HG02642 (cell line): ENCODE measurements around the gene TYW5.
A peak's percentile ranks its signal among the peaks of the same experiment; 100 is the strongest.

Experiments used
- ATAC-seq: cut with Tn5 transposase; IDR thresholded peaks from one replicate; pipeline ENCODE4 v1.9.1; 2021; ENCODE audit warnings: mild to moderate bottlenecking; ENCODE audit not compliant: unreplicated experiment, poor library complexity

Gene TYW5

GRCh38 chr2:199975273-199975895 lies 20.1 kb upstream of the TYW5 start:
- ATAC-seq, result no peak

- ATAC-seq, result no peak
Observed at GRCh38 chr2:199973703-199974102, 18.4 kb upstream of the TYW5 start.

DNA sequence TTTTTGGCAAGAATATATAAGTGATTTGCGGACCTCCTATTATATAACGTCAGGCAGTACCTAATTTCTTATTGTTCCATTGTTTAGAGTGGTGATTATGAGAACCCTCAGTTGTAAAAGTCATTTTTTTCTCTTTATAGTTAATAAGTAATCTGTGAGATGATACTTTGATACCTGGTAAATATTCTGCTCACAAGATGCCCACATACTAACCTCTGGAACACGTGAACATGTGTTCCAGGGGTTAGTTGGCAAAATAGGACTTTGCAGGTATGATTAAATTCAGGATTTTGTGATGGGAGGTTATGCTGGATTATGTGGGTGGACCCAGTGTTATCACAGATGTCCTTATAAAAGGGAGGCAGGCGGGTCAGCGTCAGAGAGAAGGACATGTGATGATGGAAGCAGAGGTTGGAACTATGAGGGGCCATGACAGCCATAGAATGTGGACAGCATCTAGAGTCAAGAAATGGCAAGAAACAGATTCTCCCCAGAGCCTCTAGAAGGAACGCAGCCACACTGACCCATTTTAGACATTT lies 16.9 kb upstream of the TYW5 start:
- no peak for ATAC-seq

GRCh38 chr2:199968126-199968525 lies 12.8 kb upstream of the TYW5 start:
- ATAC-seq, result no peak

GRCh38 chr2:199966976-199967375 lies 11.7 kb upstream of the TYW5 start:
- no peak for ATAC-seq

DNA sequence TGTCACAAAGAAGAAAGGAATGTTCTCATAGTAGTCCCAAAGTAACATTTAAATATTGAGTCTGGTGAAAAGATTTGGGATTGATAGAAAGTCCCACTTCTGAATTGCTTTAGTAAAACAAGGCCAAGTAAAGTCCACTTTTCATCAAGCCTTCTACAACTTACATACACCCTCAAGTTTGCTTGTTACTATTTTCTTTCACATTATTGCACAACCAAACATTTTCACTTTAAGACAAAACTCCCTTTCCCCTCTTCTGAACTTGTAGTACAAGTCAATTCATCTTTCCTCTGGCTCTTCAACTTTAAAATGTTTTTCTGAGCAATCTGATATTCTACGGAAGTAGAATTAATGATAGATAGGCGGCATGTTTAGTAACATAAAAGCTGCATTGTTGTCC lies 11.1 kb upstream of the TYW5 start:
- no peak for ATAC-seq

- no peak for ATAC-seq
Observed at GRCh38 chr2:199962203-199962602, 6.9 kb upstream of the TYW5 start.

DNA sequence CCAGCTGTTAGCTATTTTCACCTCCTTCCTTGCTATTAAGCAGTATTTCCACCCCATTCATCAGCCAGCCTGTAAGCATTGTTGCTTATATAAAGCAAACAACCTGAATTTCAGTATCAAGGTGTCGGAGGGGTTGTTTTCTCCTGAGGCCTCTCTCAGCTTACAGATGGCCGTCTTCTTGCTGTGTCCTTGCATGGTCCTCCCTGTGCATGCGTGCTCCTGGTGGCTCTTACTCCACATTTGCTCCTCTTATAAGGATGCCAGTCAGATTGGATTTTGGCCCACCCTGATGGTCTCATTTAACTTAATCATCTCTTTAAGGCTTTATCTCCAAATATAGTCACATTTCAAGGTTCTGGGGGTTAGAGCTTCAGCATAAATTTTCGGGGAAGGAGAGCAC lies 2.7 kb upstream of the TYW5 start:
- ATAC-seq, result no peak

- no peak for ATAC-seq
Observed at GRCh38 chr2:199956062-199956380, 730 bp upstream of the TYW5 start.

DNA sequence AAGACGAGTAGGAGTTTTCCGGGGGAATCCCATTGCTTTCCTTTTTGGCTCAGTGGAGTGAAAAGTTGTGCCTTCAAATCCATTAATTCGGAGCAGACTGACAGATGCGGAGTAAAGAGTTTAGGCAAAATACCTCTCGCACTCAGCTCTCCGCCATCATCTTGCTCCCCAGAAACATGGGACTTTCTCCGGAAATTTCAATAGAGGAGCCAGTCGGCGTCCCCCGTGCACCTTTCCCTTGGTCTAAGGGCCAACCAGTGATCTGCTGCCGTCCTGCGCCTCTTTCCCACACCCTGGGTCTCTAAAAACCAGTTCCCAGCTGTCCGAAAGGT lies 318 bp downstream of the TYW5 start:
- peak; percentile 52 for ATAC-seq

DNA sequence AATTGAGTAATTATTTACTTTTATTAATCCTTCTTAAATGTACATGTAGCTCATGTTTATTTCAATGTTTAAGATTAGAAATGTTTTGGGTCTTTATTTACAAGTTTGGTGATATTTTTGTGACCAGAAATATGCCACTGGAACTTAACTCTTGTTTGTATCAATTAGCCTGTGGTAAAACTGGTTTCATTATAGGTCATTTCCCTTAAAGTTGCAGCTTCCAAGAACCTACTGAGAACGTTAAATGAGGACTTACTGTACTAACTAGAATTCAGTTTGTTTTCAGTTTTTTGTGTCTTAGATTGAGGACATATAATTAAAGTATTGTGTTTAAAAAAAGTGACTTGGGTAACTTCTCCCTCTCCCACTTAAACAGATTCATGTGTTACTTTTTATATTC lies 4.3 kb downstream of the TYW5 start:
- no peak for ATAC-seq

DNA sequence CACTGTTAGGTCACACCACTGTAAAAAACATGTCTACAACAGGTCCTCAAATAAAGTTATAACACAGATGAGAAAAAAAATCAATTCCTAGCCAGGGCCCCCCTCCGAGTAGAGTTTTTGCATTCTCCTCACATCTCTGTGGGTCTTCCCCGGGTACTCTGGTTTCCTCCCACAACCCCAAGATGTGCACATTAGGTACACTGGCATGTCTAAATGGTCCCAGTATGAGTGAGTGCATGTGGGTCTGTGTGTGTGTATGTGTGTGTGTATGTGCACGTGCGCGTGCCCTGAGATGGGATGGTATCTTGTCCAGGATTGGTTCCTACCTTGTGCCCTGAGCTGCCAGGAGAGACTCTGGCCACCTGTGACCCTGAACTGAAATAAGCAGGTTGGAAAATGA lies 4.9 kb downstream of the TYW5 start:
- no peak for ATAC-seq

DNA sequence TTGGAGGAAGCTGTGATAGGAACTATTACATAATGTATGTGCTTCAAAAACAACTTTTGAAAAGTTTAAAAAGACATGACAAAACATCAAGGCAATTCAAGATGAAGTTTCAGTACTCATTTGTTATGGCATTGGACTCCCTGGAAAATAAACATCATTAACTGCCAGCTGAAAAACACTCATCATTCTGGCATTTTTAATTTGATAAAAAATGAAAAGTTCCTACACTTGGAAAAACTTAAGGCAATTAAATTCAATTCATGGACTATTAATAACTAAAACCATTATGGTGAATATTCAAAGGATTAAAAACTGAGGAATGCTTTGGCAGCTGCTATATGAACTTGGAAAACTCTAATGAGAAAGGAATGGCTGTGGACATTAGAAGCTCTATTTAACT lies 8.5 kb downstream of the TYW5 start:
- no peak for ATAC-seq

DNA sequence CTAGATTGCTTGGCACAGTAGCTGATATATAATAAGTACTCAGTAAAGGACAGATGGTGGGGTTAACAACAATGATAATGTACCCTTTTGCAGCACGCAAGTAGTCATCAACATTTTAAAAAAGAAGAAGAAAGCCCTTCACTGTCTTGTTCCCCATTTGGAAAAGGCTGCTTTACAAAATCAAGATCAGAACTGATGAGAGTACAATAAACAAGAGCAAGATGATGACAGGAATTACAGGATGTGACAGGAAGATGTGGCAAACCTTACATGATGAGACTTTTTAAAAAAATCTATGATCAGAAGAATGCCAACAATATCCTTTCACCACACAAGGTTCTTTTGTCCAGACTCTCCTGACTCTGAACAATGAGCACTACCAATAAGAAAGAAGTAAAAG lies 9.1 kb downstream of the TYW5 start:
- ATAC-seq, result no peak

- ATAC-seq, result no peak
Observed at GRCh38 chr2:199943373-199943772, 11.9 kb downstream of the TYW5 start.

DNA sequence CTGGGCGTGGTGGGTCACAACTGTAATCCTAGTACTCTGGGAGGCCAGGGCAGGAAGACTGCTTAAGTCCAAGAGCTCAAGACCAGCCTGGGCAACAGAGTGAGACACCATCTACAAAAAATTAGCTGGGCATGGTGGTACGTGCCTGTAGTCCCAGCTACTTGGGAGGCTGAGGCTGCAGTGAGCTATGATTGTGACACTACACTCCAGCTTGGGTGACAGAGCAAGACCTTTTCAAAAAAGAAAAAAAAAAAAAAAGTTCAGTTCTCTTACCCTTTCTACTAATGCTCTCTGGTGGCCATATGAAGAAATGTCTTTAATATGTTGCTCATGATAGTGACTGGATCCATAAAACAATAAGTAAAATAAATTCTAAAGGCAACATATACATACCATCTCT lies 14.9 kb downstream of the TYW5 start:
- no peak for ATAC-seq

DNA sequence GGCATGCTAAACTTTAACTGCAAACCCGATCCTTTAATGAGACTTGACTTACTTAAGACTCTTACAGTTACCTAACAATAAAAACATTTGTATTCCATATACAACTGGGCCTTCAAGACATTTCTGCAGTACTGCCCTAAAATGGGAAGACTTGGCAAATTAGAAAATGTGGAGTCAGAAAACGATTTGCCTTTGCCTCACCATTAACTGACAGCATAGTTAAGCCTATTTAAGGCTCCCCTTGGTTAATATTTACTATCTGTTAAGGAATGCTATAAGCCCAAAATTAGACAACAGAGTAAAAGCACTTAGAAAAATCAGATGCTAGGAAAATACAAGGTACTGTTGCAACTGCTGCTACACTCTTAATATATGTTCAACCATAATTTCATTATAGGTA lies 18.7 kb downstream of the TYW5 start:
- no peak for ATAC-seq

DNA sequence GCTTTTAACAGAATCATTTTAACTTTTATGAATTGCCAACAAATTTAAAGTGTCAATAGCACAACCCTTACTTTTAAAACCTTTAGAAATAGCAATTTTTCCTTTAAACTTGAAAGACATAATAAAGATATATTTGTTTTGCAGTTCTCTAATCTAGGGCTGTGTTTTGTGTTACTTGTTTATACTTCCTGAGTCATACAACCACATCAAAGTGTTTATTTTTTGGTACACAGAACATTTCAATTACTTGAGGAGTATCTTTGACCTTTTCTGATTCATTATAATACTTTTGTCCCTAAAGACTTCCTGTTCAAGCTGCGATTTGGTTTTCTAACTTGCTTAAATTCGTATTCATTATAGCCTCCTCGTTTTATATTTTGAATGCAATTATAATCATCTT lies 21.8 kb downstream of the TYW5 start:
- ATAC-seq, result no peak

DNA sequence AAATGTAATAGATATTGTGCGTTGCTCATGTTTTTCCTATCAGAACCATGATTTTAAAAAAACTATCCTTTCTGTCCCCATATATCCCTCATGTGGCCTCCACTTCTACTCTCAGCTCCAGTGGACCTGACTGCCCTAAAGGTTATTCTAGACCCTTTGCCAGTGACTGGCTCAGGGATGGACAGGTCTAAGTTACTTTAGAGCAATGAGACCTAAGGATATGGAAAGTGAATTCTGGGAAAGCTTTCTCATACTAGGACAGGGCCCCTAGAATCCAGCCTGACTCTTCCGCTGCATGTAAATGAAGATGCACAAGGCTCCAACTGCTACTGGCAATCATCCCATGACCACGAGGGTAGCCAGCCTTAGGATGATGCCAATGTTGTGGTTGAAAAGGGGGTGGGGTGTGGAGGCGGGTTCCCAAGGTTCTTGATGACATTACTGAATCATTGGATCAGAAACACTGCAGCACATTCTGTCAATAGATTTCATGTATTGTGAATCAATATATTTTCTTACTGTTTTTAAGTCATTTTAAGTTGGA lies 22.9 kb downstream of the TYW5 start:
- ATAC-seq, result no peak

DNA sequence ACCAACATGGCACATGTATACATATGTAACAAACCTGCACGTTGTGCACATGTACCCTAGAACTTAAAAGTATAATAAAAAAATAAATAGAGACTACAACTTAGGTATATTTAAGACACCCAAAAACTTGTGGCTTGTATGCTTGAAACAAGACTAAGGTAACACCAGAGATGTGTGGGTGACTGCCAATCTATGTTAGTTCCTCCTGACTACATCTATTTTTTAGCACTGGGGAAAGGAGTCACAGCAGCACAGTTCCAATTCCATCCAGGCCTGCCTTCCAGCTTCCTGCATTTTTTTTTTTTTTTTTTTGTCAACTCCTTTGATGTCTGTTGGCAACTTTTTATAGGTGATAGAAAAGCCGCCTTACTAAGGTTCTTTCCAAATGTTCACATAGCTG lies 26.0 kb downstream of the TYW5 start:
- ATAC-seq, result no peak

DNA sequence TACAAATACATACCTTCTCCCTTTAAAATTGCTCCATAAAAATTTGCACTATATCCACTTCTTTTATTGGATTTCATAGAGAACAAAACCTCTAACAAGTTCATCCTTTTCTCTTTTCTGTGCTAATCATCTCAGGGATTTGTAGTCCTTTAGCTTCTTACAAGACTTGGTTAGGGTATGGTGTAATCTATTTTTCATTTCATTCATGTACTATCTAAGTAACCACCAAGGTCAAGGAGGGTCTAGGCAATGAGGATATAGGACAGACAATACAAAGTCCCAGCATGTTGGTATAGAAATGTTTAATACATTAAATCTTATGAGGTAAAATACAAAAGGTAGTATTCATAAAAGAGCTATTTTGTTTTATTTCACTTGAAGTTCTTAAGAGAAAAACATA lies 26.7 kb downstream of the TYW5 start:
- ATAC-seq, result no peak

DNA sequence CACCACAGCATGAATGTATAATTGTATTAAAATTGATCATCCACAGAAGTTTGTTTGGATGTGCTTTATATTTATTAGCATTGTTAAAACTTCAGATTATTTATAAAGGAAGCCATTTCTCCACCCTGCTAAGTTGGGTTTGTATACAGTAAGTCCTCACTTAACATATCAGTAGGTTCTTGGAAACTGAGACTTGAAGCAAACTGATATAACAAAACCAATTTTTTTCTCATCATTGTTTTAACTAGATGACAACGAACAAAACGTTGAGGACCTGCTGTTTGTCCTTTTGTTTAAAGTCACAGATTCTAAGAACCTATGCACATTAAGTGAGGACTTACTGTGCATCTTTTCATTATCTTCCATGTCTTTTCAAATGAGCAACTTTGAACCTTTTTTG lies 27.1 kb downstream of the TYW5 start:
- ATAC-seq, result no peak

DNA sequence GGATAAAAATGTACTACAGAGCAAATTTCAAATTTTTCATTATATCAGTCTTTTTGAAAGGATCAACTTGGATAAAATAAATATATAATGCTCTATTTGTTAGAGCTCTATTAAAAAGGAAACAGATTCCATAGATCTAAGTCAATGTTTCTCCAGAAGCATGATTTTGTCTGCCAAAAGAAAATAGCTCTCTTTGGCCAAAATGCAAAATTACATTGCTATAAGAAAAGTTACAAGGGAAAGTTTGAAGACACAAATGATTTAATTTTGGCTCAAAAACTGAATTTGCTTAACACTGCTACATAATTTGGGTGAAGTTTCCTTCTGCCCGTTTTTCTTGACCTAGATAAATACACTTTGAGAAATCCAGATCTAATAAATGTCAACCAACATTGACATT lies 28.5 kb downstream of the TYW5 start:
- ATAC-seq, result no peak
